ENCODE measurements around the gene FSTL3.
"Not testable (repeated sequence)": the region's sequence is repeated elsewhere in the genome, so short reads cannot be mapped to it uniquely, and the experiment has no call there.

FSTL3 gene

DNA sequence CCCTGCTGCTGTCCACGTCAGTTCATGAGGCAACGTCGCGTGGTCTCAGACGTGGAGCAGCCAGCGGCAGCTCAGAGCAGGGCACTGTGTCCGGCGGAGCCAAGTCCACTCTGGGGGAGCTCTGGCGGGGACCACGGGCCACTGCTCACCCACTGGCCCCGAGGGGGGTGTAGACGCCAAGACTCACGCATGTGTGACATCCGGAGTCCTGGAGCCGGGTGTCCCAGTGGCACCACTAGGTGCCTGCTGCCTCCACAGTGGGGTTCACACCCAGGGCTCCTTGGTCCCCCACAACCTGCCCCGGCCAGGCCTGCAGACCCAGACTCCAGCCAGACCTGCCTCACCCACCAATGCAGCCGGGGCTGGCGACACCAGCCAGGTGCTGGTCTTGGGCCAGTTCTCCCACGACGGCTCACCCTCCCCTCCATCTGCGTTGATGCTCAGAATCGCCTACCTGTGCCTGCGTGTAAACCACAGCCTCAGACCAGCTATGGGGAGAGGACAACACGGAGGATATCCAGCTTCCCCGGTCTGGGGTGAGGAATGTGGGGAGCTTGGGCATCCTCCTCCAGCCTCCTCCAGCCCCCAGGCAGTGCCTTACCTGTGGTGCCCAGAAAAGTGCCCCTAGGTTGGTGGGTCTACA lies 6.6 kb downstream of the FSTL3 start:
- DNase-seq (ENCODE audit: low spot score), result no peak

DNA sequence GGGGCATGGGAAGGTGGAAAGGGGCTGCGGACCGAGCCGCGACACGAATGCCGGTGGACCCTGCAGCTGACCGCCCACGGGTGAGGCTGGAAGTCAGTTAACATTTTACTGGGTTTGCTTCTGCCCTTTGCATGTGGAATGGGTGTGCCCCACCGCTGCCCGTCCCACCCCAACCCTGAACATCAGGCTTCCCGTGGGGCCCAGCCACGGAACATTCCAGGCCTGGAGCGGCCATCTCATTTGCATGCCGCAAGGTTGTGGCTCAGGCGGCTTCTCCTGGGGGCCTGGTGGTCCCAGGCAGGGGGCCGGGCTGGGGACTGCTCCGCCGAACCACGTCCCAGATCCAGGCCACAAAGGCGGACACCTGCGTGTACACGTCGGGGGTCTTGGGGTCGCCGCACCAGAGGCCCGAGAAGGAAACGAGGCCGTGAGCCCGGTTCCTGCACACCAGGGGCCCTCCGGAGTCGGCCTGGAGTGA lies 9.3 kb downstream of the FSTL3 start:
- no peak for DNase-seq (ENCODE audit: low spot score)

DNA sequence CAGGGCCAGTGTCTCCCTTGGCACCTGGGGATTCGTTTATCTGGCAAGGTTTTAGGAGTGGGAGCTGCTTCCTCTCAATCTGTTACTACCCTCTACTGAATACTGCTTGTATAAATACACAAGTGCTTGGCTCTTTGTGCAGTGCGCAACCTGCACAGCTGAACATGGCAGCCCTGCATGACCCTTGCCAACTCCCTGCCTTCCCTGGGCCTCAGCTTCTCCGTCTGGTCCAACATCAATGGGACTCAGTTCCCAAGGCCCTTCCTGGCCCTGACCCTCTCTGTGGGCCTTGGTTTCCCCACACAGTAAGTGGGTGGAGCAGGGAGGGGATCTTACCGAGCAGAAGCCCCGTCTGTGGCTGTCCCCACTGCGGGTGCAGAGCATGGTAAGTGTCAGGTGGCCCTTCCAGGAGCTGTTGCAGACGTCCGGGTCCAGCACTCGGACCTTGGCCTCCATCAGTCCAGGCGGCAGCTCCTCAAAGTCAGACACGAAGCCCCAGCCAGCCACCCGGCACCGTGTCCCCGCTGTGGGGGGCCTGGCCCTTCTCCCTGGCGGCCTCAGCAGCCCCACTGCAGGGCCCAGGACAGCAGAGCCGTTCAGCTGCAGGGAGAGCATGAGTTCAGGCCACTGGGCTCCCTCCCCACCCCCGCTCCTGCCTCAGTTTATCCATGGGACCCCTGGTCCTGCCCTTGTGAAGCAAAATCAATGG lies 10.6 kb downstream of the FSTL3 start:
- DNase-seq (ENCODE audit: low spot score), result no peak

DNA sequence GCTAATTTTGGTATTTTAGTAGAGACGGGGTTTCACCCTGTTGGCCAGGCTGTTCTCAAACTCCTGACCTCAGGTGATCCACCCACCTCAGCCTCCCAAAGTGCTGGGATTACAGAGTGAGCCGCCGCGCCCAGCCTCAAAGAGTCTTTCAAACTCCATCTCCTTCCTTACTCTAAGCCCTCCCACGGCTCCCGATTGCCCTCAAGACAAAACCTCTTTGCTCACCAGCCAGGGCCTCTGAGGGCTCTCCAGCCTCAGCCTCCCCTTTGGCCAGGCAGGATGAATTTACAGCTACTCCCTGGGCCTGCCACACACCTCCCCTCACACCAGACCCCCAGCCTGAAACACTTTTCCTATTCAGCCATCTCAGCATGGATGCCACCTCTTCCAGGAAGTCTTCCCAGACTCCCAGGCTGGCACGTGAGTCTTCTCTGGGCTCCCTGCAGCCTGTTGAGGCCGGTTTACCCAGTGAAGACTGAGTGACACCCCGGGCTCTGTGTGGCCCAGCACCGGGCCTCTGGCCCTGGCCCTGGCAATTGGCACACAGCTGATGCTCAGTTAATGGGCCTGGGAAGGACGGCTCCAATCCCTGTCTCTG lies 11.5 kb downstream of the FSTL3 start:
- DNase-seq (ENCODE audit: low spot score), result no peak

DNA sequence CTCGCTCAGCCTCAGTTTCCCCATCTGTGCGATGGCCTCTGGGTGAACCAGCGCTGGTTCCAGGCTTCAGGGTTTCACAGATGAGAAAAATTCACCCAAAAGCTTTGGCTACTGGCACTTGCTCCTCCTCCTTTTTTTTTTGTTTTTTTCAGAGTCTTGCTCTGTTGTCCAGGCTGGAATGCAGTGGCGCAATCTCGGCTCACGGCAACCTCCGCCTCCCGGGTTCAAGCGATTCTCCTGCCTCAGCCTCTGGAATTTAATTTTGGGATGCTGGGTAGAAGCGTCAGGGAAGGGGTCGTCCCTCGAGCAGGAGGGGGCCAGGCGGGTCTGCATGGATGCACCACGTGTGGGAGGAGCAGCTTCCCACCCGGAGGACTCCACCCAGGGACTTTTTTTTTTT lies 12.0 kb downstream of the FSTL3 start:
- DNase-seq (ENCODE audit: low spot score), result no peak

DNA sequence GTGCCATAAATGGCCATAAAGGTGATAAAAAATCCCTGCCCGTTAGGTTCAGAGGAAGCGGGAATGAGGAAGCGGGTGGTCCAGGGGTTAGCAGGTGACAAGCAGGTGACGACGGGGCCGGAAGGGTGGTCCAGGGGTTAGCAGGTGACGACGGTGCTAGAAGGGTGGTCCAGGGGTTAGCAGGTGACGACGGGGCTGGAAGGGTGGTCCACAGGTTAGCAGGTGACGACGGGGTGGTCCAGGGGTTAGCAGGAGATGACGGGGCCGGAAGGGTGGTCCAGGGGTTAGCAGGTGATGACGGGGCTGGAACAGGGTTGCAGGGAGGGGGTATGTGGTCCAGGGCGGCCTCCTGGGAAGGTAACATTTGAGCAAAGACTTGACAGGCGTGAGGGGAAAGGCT lies 12.8 kb downstream of the FSTL3 start:
- no peak for DNase-seq (ENCODE audit: low spot score)

DNA sequence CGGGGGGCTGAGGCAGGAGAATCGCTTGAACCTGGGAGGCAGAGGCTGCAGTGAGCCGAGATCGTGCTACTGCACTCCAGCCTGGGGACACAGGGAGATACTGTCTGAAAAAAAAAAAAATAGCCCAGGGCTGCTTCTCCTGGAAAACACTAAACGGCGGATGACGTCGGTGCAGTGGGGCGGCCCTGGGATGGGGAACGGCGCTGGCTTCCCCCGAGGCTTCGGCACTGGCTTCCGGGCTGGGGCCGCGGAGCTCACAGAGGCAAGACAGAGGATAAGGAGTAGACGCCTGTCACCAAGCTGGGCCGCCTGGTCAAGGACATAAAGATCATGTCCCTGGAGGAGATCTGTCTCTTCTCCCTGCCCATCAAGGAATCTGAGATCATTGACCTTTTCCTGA lies 14.0 kb downstream of the FSTL3 start:
- no peak for DNase-seq (ENCODE audit: low spot score)

DNA sequence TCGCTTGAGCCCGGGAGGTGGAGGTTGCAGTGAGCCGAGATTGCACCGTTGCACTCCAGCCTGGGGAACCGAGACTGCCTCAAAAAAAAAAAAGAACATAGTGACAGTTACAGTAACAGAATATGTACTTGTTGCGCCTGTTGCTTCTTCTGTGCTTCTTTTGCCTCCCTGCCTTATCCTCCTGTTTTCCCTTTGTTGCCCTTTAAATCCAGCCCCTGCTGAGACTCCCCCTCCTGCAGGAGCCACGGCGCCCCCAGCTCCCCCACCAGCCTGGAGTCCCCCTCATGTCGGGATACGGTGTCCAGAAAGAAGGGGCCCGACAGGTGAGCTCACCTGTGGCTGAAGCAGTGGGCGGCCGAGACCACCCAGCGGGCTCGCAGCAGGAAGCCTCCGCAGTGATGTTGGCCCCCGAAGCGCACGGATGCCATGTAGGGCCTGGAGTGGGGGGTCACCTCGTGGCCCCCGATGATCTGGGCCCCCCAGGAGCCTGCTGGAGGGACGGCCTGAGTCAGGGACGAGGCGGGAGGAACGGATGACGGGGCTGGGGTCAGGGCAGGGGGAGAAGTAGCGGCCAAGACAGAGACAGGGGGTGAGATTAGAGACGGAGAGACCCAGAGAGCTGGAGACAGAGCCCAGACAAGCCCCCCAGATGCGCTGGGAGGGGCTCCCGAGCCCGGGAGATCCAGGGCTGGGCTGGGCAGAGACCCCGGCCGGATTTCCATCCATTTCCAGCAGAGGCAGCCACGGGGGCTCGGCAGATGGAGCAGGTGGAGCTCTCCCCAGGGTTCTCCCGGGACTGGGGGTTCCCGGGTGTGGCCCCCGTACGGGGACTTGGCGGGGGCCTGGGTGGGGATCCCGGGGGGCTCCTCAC lies 18.5 kb downstream of the FSTL3 start:
- no peak for DNase-seq (ENCODE audit: low spot score)

DNA sequence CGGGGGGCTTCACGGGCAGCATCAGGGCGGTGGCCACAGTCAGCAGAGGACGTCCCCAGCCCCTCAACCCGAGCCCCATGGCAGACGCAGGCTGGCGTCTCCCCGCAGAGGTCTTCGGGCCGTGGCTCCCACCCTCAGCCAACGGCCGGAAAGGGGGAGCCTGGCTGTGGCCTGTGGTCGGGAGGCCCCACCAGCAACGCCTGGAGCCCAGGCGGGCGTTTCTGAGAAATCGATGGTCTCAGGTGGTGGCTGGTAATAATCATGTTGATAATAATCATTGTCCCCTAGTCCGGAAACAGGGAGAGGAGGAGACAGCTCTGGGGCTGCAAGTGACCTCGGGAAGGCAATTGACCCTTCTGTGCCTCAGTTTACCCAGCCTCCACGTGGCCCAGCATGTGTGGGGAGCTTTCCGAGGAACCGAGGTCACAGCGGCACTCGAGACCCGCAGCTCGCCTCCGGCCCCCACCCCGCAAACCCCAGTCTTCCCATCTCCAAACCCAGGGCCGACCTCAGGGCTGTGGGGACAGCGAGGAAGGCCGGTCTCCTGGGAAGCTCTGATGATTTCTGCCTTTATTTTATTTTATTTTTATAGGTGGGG lies 19.3 kb downstream of the FSTL3 start, which contains the start of gene PRSS57:
PRSS57 (minus strand) TSS at position 101 of the 598 bp plus-strand sequence; CDS start at position 79, 22 bp downstream.
- no peak for DNase-seq (ENCODE audit: low spot score)

DNA sequence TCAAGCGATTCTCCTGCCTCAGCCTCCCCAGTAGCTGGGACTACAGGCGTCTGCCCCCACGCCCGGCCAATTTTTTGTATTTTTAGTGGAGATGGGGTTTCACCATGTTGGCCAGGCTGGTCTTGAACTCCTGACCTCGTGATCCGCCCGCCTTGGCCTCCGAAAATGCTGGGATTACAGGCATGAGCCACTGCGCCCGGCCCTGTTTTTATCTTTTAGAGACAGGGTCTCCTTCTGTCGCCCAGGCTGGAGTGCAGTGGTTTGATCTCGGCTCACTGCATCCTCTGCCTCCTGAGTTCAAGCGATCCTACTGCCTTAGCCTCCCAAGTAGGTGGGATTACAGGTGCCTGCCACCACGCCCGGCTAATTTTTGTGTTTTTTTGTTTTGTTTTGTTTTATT lies 22.3 kb downstream of the FSTL3 start:
- DNase-seq (ENCODE audit: low spot score), result not testable (repeated sequence)

DNA sequence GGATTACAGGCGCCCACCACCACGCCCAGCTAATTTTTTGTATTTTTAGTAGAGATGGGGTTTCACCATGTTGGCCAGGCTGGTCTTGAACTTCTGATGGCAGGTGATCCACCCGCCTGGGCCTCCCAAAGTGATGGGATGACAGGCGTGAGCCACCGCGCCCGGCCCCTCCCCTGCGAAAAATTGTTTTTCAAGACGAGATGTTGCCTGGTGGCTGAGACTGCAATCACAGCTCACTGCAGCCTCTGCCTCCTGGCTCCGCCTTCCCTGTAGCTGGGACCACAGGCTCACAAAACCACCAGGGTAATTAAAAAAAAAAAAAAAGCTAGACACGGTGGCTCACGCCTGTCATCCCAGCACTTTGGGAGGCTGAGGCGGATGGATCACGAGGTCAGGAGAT lies 23.7 kb downstream of the FSTL3 start:
- DNase-seq (ENCODE audit: low spot score), result not testable (repeated sequence)

DNA sequence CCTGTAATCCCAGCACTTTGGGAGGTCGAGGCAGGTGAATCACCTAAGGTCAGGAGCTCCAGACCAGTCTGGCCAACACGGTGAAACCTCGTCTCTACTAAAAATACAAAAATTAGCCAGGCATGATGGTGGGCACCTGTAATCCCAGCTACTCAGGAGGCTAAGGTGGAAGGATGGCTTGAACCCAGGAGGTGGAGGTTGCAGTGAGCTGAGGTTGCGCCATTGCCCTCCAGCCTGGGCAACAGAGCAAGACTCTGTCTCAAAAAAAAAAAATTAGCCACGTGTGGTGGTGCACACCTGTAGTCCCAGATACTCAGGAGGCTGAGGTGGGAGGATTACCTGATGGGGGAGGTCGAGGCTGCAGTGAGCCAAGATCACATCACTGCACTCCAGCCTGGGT lies 26.7 kb downstream of the FSTL3 start:
- DNase-seq (ENCODE audit: low spot score), result not testable (repeated sequence)

DNA sequence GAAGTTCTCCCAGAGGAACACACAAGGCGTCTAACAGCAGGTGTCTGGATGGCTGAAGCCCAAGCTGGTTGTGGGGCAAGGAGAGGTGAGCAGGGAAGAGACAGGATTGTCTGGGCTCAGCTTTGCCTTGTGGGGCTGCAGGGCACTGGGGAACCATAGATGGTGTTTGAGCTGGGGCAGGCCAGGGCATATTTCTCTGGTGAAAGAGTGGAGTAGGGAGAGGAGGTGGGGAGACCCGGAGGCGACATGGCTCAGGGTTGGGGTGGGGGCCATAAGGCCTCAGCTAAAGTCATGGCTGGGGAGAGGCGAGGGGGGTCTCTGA lies 27.1 kb downstream of the FSTL3 start:
- DNase-seq (ENCODE audit: low spot score), result no peak

DNA sequence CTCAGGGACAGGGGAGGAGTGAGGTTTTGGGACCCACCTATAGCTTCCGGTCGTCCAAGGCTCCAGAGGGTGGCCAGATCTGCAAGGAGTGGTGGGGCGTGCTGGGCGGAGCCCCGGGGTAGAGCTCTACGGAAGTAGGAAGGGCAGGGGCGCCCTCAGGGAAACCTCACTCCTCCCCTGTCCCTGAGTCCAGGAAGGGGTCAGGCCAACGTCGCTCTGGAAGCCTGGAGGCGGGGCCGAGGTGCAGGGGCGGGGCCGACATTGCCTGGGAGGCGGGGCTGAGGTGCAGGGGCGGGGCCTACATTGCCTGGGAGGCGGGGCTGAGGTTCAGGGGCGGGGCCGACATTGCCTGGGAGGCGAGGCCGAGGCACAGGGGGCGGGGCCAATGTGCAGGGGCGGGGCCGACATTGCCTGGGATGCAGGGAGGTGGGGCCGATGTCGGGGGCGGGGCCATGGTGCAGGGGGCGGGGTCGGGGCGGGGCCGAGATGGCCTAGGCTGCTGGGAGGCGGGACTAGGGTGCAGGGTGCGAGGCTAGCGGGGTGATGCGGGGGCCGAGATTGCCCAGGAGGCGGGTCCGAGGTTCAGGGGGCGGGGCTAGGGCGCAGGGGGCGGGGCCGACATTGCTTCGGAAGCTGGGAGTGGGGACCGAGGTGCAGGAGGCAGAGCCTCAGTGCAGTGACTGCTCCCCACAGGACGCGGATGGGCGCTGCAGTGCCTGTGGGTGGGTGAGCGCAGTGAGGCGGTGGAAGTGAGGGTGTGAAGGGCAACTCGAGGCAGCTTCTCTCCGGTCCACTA lies 27.7 kb downstream of the FSTL3 start:
- DNase-seq (ENCODE audit: low spot score), result peak; percentile 75

DNA sequence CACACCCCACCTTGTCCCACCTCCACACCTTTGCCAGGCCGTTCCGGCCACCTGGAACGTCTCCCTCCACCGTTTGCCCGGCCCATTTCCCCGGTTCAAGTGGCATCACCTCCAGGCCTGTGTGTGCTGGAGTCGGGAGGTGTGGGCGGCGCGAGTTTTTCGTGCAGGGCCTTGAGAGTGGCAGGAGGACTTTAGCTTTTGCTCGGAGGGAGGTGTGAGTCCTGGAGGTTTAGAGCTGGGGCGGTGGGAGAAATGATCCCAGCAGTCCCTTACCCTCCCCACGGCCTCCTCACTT lies 28.2 kb downstream of the FSTL3 start:
- no peak for DNase-seq (ENCODE audit: low spot score)

DNA sequence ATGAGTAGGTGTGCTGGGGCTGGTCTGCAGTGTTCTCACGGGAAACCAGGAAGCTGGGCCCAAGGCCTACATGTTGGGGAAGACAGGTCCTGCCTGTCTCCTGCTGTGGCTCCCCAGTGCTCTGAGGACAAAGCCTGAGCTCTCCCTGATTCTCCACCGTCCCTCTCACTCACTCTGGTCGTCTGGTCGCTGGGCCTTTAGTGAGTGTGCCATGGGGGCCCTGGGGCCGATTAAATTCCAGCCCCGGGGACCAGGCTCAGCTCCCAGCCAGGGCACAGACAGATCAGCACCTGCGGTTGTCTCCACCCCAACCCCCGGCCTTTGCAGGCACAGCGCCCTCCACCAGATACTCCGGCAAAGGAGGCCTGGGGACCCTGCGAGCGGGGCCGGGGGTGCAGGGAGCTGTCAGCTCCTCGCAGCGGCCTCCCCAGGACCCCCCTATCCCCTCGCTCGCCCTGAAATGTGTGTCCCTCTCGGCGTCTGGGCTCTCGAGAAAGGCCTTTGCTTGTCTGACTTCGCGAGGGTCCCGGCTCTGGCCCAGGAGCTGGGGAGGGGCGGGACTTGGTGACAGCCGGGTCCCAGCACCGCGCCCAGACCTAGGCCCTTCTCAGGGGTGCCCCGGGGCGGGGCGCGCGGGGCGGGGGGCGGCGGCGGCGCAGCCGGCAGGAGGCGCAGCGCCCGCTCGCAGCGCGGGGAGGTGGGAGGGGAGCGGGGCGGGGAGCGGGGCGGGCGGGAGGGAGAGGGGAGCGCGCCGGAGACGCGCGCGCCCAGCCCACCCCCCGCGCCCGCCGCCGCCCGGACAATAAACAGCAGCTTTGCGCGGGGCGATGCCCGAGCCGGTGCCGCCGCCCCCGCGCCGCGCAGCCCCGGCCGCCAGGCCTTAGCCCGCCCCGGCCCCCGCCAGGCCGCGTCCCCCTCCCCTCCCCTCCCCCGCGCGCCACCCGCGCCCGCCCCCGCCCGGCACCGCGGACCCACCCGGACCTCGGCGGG lies 32.3 kb downstream of the FSTL3 start, which contains the start of gene PALM:
PALM (plus strand) TSS at position 782 of the 990 bp plus-strand sequence. CDS start 212 bp downstream, outside the sequence.
- no peak for DNase-seq (ENCODE audit: low spot score)

DNA sequence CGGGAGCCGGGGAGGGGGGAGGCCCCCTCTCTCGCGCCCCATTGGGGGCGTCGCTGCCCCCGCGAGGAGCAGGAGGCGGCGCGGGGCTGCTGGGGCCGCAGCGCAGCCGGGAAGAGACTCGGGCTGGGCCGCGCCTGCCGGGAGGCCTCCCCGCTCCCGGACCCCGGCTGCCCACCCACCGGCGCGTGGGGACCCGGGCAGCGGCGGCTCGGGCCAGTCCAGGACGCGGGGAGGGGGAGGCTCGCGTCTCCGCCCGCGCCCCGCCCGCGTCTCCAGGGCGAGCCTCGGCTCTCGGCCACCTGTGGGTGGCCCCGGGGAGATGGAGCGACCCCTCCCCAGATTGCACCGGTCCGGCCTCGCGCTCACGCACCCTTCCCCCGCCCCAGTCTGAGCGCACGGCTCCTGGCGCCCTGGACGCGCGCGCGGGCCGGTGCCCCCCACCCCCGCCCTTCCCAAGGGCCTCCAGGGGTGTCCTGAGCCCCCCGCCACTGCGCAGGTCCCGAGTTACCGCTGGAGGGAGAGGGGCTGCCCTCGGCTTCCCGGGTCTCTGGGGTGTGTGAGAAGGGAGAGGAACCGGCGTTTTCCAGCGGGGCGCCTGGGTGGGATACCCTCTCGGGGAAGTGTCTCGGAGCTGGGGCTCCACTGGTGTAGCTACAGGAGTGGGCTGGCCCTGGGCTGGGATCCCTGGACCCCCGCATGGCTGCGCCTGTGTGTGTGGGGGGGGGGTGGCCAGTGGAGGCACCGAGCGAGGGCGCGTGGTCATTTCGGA lies 33.2 kb downstream of the FSTL3 start:
- no peak for DNase-seq (ENCODE audit: low spot score)

DNA sequence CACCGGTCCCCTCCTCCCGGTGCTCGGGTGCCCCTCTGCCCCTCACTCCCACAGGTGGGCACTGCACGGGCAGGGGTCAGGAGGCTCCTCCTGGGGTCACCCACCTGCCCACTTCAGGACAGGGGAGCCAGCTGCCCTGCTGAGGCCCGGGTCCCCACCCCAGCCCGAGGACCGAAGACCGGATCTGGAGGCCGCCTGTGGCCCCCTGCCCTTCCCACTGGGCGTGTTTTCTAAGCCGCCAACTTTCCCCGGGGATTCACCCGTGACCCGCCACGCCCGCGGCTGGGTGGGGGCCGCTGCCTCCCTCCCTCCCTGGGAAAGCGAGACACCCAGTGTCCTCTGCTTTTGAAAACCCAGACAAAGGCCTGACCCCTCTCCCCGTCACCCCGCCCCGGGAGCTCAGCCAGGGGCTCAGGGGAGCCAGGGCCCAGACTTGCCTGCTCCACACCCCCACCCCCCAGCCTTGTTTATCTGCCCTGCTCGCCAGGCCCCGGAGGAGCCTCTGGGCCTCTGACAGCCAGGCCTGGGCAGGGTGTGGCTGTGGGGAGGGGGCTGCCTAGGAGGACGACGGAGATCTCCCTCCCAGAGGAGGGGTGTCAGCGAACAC lies 33.9 kb downstream of the FSTL3 start:
- no peak for DNase-seq (ENCODE audit: low spot score)

DNA sequence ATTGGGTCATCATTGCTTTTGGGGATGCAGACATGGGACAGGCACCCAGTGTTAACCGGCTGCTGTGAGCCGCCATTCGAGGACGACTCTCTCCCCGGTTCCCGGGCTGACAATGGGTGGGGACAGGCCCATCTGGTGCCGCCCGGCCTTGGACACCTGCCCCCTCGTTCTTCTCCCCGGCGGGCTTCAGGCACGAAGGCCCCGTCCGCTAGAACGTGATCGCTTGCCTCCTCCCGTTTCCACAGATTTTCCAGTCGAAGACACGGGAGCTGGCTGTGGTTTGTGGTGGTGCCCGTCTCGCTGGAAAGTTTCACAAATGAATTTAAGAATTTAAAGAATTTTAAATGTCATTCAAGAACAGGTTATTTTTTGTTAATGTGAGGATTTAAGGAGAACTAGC lies 34.6 kb downstream of the FSTL3 start:
- DNase-seq (ENCODE audit: low spot score), result no peak
